K562 (cell line): ENCODE measurements around the gene ISCA1. TPM values are rescaled to one million over a fixed set of nuclear protein-coding genes. Genes with fewer than 3 reads are reported as not detected.

Experiments
- ATAC-seq: fragments of 200-7000 bp; cut with Tn5 transposase; 3 replicates; pipeline ENCODE4 v1.9.1; 2020; ENCODE audit warnings: moderate library complexity
- BruUV-seq: library from RNA; stranded (reverse); fragments of 400-500 nt; replicated peaks from 2 replicates; lab custom pipeline; 2021; lab: Mats Ljungman, UMichigan
- CTCF ChIA-PET: fragments of 300-600 bp; formaldehyde crosslinking; extraction: SDS; loops from one replicate; lab custom pipeline; 2021; ENCODE audit warnings: low intra/inter-chr PET ratio; lab: Yijun Ruan, JAX
- POLR2A ChIA-PET: fragments of 300-600, 350-650 bp; sonication (Branson Sonifier 250); formaldehyde crosslinking; extraction: SDS; loops from one replicate; lab custom pipeline; 2021; ENCODE audit warnings: antibody characterized with exemption, inconsistent platforms; lab: Yijun Ruan, JAX
- DNase-seq, 4 experiments: peaks; one replicate each; pipeline versions ENCODE4 v3.0.0 to v3.0.0-alpha.2; 2011 to 2018; ENCODE audit warnings: low spot score in 3 of 4, mixed read lengths in 3 of 4; ENCODE audit errors: extremely low read depth in 1 of 4
- FAIRE-seq: peaks from 2 replicates; lab custom pipeline; 2011; peaks lifted over from hg19 to GRCh38; lab: Jason Lieb, UNC
- H2AFZ ChIP-seq: 2 replicates; pipeline ENCODE4 v1.6.0; 2011; ENCODE audit warnings: low read depth, low read length, control low read depth, inconsistent platforms
- H3K27ac ChIP-seq: fragments of 200-600 bp; 3 replicates; pipeline ENCODE4 v1.8.0; 2011; ENCODE audit warnings: low read depth, mild to moderate bottlenecking, control low read depth, inconsistent platforms, low read length, moderate library complexity, mixed read lengths; ENCODE audit errors: extremely low read depth
- H3K27me3 ChIP-seq, 2 experiments: fragments of 300-600 bp in 1 of 2; 2 replicates in 1 of 2; 3 replicates in 1 of 2; pipeline versions ENCODE4 v1.6.0 to v1.8.0; 2011; ENCODE audit warnings: inconsistent platforms in 2 of 2, low read length in 2 of 2, mild to moderate bottlenecking in 1 of 2, mixed read lengths in 1 of 2, moderate library complexity in 1 of 2; ENCODE audit not compliant: control insufficient read depth in 2 of 2, insufficient read depth in 2 of 2
- H3K36me3 ChIP-seq: fragments of 300-600 bp; 3 replicates; pipeline ENCODE4 v1.8.0; 2011; ENCODE audit warnings: mild to moderate bottlenecking, low read length, inconsistent platforms; ENCODE audit not compliant: control insufficient read depth, insufficient read depth
- H3K4me1 ChIP-seq, 2 experiments: fragments of 200-600 bp in 1 of 2; replicated peaks in 1 of 2; 2 replicates in 1 of 2; 3 replicates in 1 of 2; pipeline versions ENCODE4 v1.5.1 to v1.8.0; 2011; ENCODE audit warnings: inconsistent platforms in 2 of 2, low read length in 2 of 2, mild to moderate bottlenecking in 1 of 2, mixed read lengths in 1 of 2, moderate library complexity in 1 of 2; ENCODE audit not compliant: control insufficient read depth in 2 of 2, insufficient read depth in 2 of 2
- H3K4me2 ChIP-seq: 2 replicates; pipeline ENCODE4 v1.6.1; 2011; ENCODE audit warnings: low read length, control low read depth, inconsistent platforms, mixed read lengths; ENCODE audit not compliant: insufficient read depth
- H3K4me3 ChIP-seq: fragments of 200-600 bp; sonication (generic), shearing (Covaris generic); 2 replicates; pipeline ENCODE4 v1.5.1; 2016; ENCODE audit warnings: control low read depth, inconsistent platforms
- H3K79me2 ChIP-seq: fragments of 200-600 bp; 3 replicates; pipeline ENCODE4 v1.8.0; 2011; ENCODE audit warnings: low read length, inconsistent platforms; ENCODE audit not compliant: control insufficient read depth, insufficient read depth
- H3K9ac ChIP-seq, 2 experiments: 2 replicates each; pipeline versions ENCODE4 v1.6.0 to v1.6.1; 2011; ENCODE audit warnings: low read depth in 2 of 2, low read length in 2 of 2, control low read depth in 1 of 2, inconsistent platforms in 1 of 2, mild to moderate bottlenecking in 1 of 2, mixed read lengths in 1 of 2; ENCODE audit not compliant: insufficient read depth in 1 of 2
- H3K9me1 ChIP-seq: one replicate; pipeline ENCODE4 v1.6.0; 2011; ENCODE audit warnings: inconsistent platforms, mild to moderate bottlenecking, low read length, moderate library complexity; ENCODE audit not compliant: control insufficient read depth, insufficient read depth
- H3K9me3 ChIP-seq: replicated peaks from 2 replicates; pipeline ENCODE4 v1.5.1; 2011; ENCODE audit warnings: low read depth, low read length, inconsistent platforms; ENCODE audit not compliant: control insufficient read depth, insufficient read depth
- H4K20me1 ChIP-seq: replicated peaks from 2 replicates; pipeline ENCODE4 v1.6.1; 2011; ENCODE audit warnings: low read length, inconsistent platforms, mixed read lengths; ENCODE audit not compliant: control insufficient read depth, insufficient read depth
- HNRNPLL ChIP-seq: fragments of 200-400 bp; formaldehyde crosslinking; IDR thresholded peaks from 2 replicates; pipeline ENCODE4 v1.6.1; 2017; ENCODE audit warnings: low read length, low read depth, mild to moderate bottlenecking; ENCODE audit not compliant: poor library complexity, severe bottlenecking
- NR4A1 ChIP-seq, 2 experiments: fragments of 250-450 bp in 1 of 2; fragments of 450-650 bp in 1 of 2; sonication (Bioruptor Pico) in 1 of 2; IDR thresholded peaks; 2 replicates each; pipeline versions ENCODE4 v1.4.0 to v1.6.1; 2016 to 2020; ENCODE audit warnings: mild to moderate bottlenecking in 2 of 2, missing compliant biosample characterization in 1 of 2, missing genetic modification characterization in 1 of 2, moderate library complexity in 1 of 2
- TCFL5 ChIP-seq: fragments of 250-450 bp; sonication (Bioruptor Pico); conservative IDR thresholded peaks from 2 replicates; pipeline ENCODE4 v1.6.1; 2021; ENCODE audit warnings: mild to moderate bottlenecking, moderate library complexity, matching md5 sums
- ZNF277 ChIP-seq: fragments of 250-450 bp; sonication (Bioruptor Pico); IDR thresholded peaks from 2 replicates; pipeline ENCODE4 v1.8.0; 2022; ENCODE audit warnings: inconsistent platforms, mild to moderate bottlenecking, moderate library complexity, borderline replicate concordance
- WGBS: fragments of 100-300 bp; shearing (Covaris generic); methylation state at CpG from one replicate; pipeline ENCODE4 v1.1.6; 2016; ENCODE audit warnings: low coverage, mixed read lengths; ENCODE audit not compliant: insufficient coverage; ENCODE audit errors: missing lambda C conversion rate; 5-methylcytosine and 5-hydroxymethylcytosine counted together
- in situ Hi-C: fragments of 300-500 bp; cut with MboI; formaldehyde crosslinking; loops from 4 replicates; pipeline ENCODE4 v1.15.0; 2018; ENCODE audit warnings: inconsistent platforms, mixed read lengths
- intact Hi-C: fragments of 100-400 bp; cut with micrococcal nuclease; formaldehyde crosslinking; loops from 2 replicates; pipeline ENCODE4 v1.14.2; 2022
- polyA plus RNA-seq, 8 experiments: library from polyadenylated mRNA; depleted of rRNA in 4 of 8; stranded (reverse) in 5 of 8; unstranded in 3 of 8; fragments of >200 nt; fragmentation: Nextera tagmentation in 2 of 8; fragmentation: Illumina TruSeq in 1 of 8; extraction: Ambion mirVana in 2 of 8; extraction: Trizol in 1 of 8; gene quantifications; 2 replicates each; pipeline versions ENCODE4 v1.2.1 to v1.2.3, GENCODE V29; 2011 to 2014; ENCODE audit warnings: inconsistent platforms in 1 of 8, missing spikeins in 1 of 8
- total RNA-seq, 7 experiments: library from RNA; depleted of rRNA in 6 of 7; stranded (reverse); fragments of >200 nt in 6 of 7; fragmentation: Illumina TruSeq in 2 of 7; extraction: Trizol in 2 of 7; gene quantifications; 2 replicates each; pipeline versions ENCODE4 v1.2.1 to v1.2.3, GENCODE V29; 2011 to 2021; ENCODE audit warnings: low replicate concordance in 1 of 7
- TF ChIP-seq, protein P1 (sequence below): fragments of 450-650 bp; formaldehyde crosslinking; IDR thresholded peaks from 2 replicates; pipeline ENCODE4 v1.4.0; 2022; ENCODE audit warnings: mild to moderate bottlenecking, moderate library complexity

Gene ISCA1
- total and polyA plus RNA-seq, 9 of the 15 experiments (the other 6 are each of a cell fraction or from before 2014, with no cell fraction given), result 6.5 to 27.1 (median 20.0) TPM

- H3K4me1 ChIP-seq, result no peaks in the 10 kb centered on the region
- DNase-seq (no peak), FAIRE-seq (no peak)
- peaks cover 5 to 10% of the 10 kb centered on the region in 2 experiments; a peak in 3 of 5 replicates for H3K27me3 ChIP-seq
- CTCF ChIA-PET, result no interaction called here
- intact Hi-C loops, result no loop called here
- POLR2A ChIA-PET, result interaction anchor here (0.6 kb wide), 1 partner anchor 63 kb away, joined by 3 read pairs; the partner anchor contains the start of gene ISCA1
- no peaks in the 10 kb centered on the region for H3K79me2 ChIP-seq
- H3K9ac ChIP-seq, result no peak overlapping the region
- H3K4me3 ChIP-seq, result no peak overlapping the region
- no peak overlapping the region for H2AFZ ChIP-seq
- no TSS peak for BruUV-seq
- in situ Hi-C loops, result no loop called here
- TF ChIP-seq HNRNPLL, result no peak
- no peak for TF ChIP-seq NR4A1 (CRISPR knock-in tag; IDR thresholded peaks at IDR 0.05)
- no peak for TF ChIP-seq NR4A1 (tag; IDR thresholded peaks at IDR 0.05)
- TF ChIP-seq ZNF277 (CRISPR knock-in tag), result no peak
- TF ChIP-seq TCFL5 (CRISPR knock-in tag), result no peak
- TF ChIP-seq, protein P1, sequence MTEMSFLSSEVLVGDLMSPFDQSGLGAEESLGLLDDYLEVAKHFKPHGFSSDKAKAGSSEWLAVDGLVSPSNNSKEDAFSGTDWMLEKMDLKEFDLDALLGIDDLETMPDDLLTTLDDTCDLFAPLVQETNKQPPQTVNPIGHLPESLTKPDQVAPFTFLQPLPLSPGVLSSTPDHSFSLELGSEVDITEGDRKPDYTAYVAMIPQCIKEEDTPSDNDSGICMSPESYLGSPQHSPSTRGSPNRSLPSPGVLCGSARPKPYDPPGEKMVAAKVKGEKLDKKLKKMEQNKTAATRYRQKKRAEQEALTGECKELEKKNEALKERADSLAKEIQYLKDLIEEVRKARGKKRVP (CRISPR knock-in tag), result no peak
- TF ChIP-seq, all 486 proteins: peak for 0
- no peak for ATAC-seq
- H4K20me1 ChIP-seq, result no peaks in the 10 kb centered on the region
- no peaks in the 10 kb centered on the region for H3K9me1 ChIP-seq
- no peak overlapping the region for H3K27ac ChIP-seq
- no peak overlapping the region for H3K4me2 ChIP-seq
- H3K36me3 ChIP-seq, result no peaks in the 10 kb centered on the region
- no peaks in the 10 kb centered on the region for H3K9me3 ChIP-seq
- 4% methylated on average over 3 of the region's 3 CpGs for WGBS
Observed at GRCh38 chr9:86219606-86220005, 62.7 kb downstream of the ISCA1 start.
